GM23248 (cell line): ENCODE results near the gene HECTD4.

Source experiments
- EZH2 ChIP-seq: fragments of 200-600 bp; sonication (generic); IDR thresholded peaks from 2 replicates; pipeline ENCODE4 v1.6.1; 2018; ENCODE audit warnings: antibody characterized with exemption, mild to moderate bottlenecking; ENCODE audit not compliant: insufficient read depth, poor library complexity, severe bottlenecking
- EZH2phosphoT487 ChIP-seq: fragments of 200-600 bp; sonication (generic); IDR thresholded peaks from 2 replicates; pipeline ENCODE4 v1.6.1; 2018; ENCODE audit warnings: antibody characterized with exemption, moderate library complexity, mild to moderate bottlenecking, low read depth; ENCODE audit not compliant: insufficient read depth

DNA sequence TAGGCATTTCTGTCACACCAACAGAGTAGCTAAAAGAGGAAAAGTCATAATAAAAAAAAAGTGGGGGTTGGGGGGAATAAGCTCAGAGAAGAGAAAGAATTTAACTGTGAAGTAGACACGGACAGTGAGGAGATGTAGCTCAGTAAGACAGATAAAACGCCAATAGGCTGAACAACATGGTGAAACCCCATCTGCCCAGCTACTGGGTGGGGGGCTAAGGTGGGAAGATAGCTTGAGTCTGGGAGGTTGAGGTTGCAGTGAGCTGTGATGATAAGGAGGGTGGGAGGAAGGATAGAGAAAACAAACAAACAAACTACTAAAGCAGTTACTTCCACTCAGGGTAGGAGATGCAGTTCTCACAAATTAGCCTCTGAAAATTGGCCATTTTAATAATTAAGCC, 25.0 kb downstream of the HECTD4 start:
- TF ChIP-seq EZH2 (no peak), EZH2phosphoT487 (no peak)
